Common myeloid progenitor, CD34-positive (primary cell): ENCODE results near the gene SORCS1.

Experiments used
- CTCF ChIA-PET: fragments of 350-600 bp; sonication (Branson Sonifier 250); formaldehyde crosslinking; loops from one replicate; lab custom pipeline; 2021; ENCODE audit warnings: antibody characterized with exemption; lab: Charles Lee
- POLR2A ChIA-PET: fragments of 350-600 bp; sonication (Branson Sonifier 250); formaldehyde crosslinking; loops from one replicate; lab custom pipeline; 2021; ENCODE audit warnings: antibody characterized with exemption; lab: Charles Lee
- DNase-seq, 3 donors: peaks; one replicate each; pipeline versions ENCODE4 v3.0.0 to v3.0.0-alpha.2; 2013
- H3K27ac ChIP-seq, 2 experiments: 1 replicate in 1 of 2; 2 replicates in 1 of 2; pipeline ENCODE4 v1.7.0; 2013; ENCODE audit warnings: inconsistent platforms in 2 of 2, low read length in 2 of 2, mild to moderate bottlenecking in 2 of 2, low read depth in 1 of 2, moderate library complexity in 1 of 2; ENCODE audit not compliant: severe bottlenecking in 2 of 2, insufficient read depth in 1 of 2, poor library complexity in 1 of 2
- H3K27me3 ChIP-seq, 5 experiments: replicated peaks in 2 of 5; 1 replicate in 3 of 5; 2 replicates in 2 of 5; pipeline versions ENCODE4 v1.6.1 to v1.7.0; 2013; ENCODE audit warnings: low read length in 4 of 5, mild to moderate bottlenecking in 2 of 5, moderate library complexity in 2 of 5, inconsistent platforms in 1 of 5; ENCODE audit not compliant: insufficient read depth in 5 of 5, control insufficient read depth in 4 of 5
- H3K36me3 ChIP-seq, 4 experiments: 1 replicate in 2 of 4; 2 replicates in 2 of 4; pipeline versions ENCODE4 v1.6.1 to v1.7.0; 2013; ENCODE audit warnings: low read length in 3 of 4, control low read depth in 1 of 4, mild to moderate bottlenecking in 1 of 4; ENCODE audit not compliant: control insufficient read depth in 4 of 4, insufficient read depth in 4 of 4
- H3K4me1 ChIP-seq, 4 experiments: 1 replicate in 3 of 4; 2 replicates in 1 of 4; pipeline versions ENCODE4 v1.6.1 to v1.7.1; 2013; ENCODE audit warnings: low read length in 3 of 4, mild to moderate bottlenecking in 3 of 4, control low read depth in 1 of 4, inconsistent platforms in 1 of 4, moderate library complexity in 1 of 4; ENCODE audit not compliant: control insufficient read depth in 4 of 4, insufficient read depth in 4 of 4; ENCODE audit errors: control extremely low read depth in 1 of 4
- H3K4me3 ChIP-seq, 7 experiments: 1 replicate in 4 of 7; 2 replicates in 3 of 7; pipeline versions ENCODE4 v1.5.1 to v1.7.0; 2013; ENCODE audit warnings: mild to moderate bottlenecking in 7 of 7, low read length in 6 of 7, moderate library complexity in 6 of 7, inconsistent platforms in 2 of 7, low read depth in 2 of 7, control low read depth in 1 of 7; ENCODE audit not compliant: insufficient read depth in 4 of 7, control insufficient read depth in 1 of 7; ENCODE audit errors: extremely low read depth in 1 of 7
- H3K9me3 ChIP-seq, 5 experiments: 1 replicate in 4 of 5; 2 replicates in 1 of 5; pipeline versions ENCODE4 v1.6.1 to v1.7.1; 2013; ENCODE audit warnings: low read length in 4 of 5, mild to moderate bottlenecking in 2 of 5, inconsistent platforms in 1 of 5, low read depth in 1 of 5, moderate library complexity in 1 of 5; ENCODE audit not compliant: control insufficient read depth in 4 of 5, insufficient read depth in 2 of 5; ENCODE audit errors: control extremely low read depth in 1 of 5
- WGBS: methylation state at CpG from one replicate; pipeline ENCODE4 v1.1.5; 2013; ENCODE audit not compliant: insufficient coverage; 5-methylcytosine and 5-hydroxymethylcytosine counted together

SORCS1 gene

GRCh38 chr10:106920538-106920937 is 244.0 kb downstream of the SORCS1 start:
- Histone ChIP-seq H3K9me3 (no peaks in the 10 kb centered on the region), H3K27me3 (peaks cover 0 to 13% (median 0%) of the 10 kb centered on the region in 5 experiments), H3K27ac (no peak overlapping the region), H3K36me3 (no peaks in the 10 kb centered on the region), H3K4me1 (no peaks in the 10 kb centered on the region), H3K4me3 (no peak overlapping the region)
- CTCF ChIA-PET: no interaction called here
- DNase-seq: no peak
- 96% methylated on average over 3 of the region's 4 CpGs for WGBS
- POLR2A ChIA-PET: interaction anchor here (1.2 kb wide), 1 partner anchor 12 kb away, joined by 5 read pairs; no protein-coding TSS in a partner anchor

GRCh38 chr10:106919871-106920282 is 244.6 kb downstream of the SORCS1 start:
- Histone ChIP-seq H3K27ac (no peak overlapping the region), H3K4me3 (no peak overlapping the region), H3K36me3 (no peaks in the 10 kb centered on the region), H3K4me1 (no peaks in the 10 kb centered on the region), H3K9me3 (no peaks in the 10 kb centered on the region), H3K27me3 (peaks cover 0 to 14% (median 0%) of the 10 kb centered on the region in 5 experiments)
- POLR2A ChIA-PET: no interaction called here
- no peak for DNase-seq
- 100% methylated on average over 1 of the region's 3 CpGs for WGBS
- CTCF ChIA-PET: no interaction called here

- no peak for DNase-seq
- 69% methylated on average over 4 of the region's 4 CpGs for WGBS
- POLR2A ChIA-PET: no interaction called here
Measured at GRCh38 chr10:106917452-106918055, 247.0 kb downstream of the SORCS1 start.

GRCh38 chr10:106914016-106914415 is 250.5 kb downstream of the SORCS1 start:
- Histone ChIP-seq H3K27ac (no peak overlapping the region), H3K27me3 (peaks cover 0 to 28% (median 5%) of the 10 kb centered on the region in 5 experiments), H3K4me1 (no peaks in the 10 kb centered on the region), H3K4me3 (no peak overlapping the region), H3K9me3 (no peaks in the 10 kb centered on the region), H3K36me3 (no peaks in the 10 kb centered on the region)
- 100% methylated on average over 2 of the region's 3 CpGs for WGBS
- DNase-seq: no peak
- CTCF ChIA-PET: interaction anchor here (1.2 kb wide), 1 partner anchor 22 kb away, joined by 3 read pairs; no protein-coding TSS in a partner anchor
- POLR2A ChIA-PET: no interaction called here

More at GRCh38 chr10:106917452-106918055, 247.0 kb downstream of the SORCS1 start:
- Histone ChIP-seq H3K9me3 (no peaks in the 10 kb centered on the region), H3K4me1 (no peaks in the 10 kb centered on the region), H3K4me3 (no peak overlapping the region), H3K36me3 (no peaks in the 10 kb centered on the region), H3K27me3 (peaks cover 0 to 21% (median 3%) of the 10 kb centered on the region in 5 experiments), H3K27ac (no peak overlapping the region)
- CTCF ChIA-PET: no interaction called here

- Histone ChIP-seq H3K36me3 (no peaks in the 10 kb centered on the region), H3K4me3 (no peak overlapping the region), H3K27me3 (peaks cover 0 to 24% (median 8%) of the 10 kb centered on the region in 5 experiments), H3K4me1 (no peaks in the 10 kb centered on the region), H3K9me3 (no peaks in the 10 kb centered on the region), H3K27ac (no peak overlapping the region)
- no peak for DNase-seq
- 92% methylated on average over 2 of the region's 4 CpGs for WGBS
- ChIA-PET CTCF (interaction anchor here (1.2 kb wide), 1 partner anchor 23 kb away, joined by 3 read pairs; no protein-coding TSS in a partner anchor), POLR2A (no interaction called here)
Measured at GRCh38 chr10:106913348-106913747, 251.2 kb downstream of the SORCS1 start.

GRCh38 chr10:106911096-106911495 is 253.4 kb downstream of the SORCS1 start:
- no peaks in the 10 kb centered on the region for H3K4me1 ChIP-seq
- 100% methylated on average over 2 of the region's 3 CpGs for WGBS
- H3K4me3 ChIP-seq: no peak overlapping the region
- peaks cover 0 to 28% (median 9%) of the 10 kb centered on the region in 5 experiments for H3K27me3 ChIP-seq
- ChIA-PET POLR2A (no interaction called here), CTCF (no interaction called here)
- no peaks in the 10 kb centered on the region for H3K9me3 ChIP-seq
- no peaks in the 10 kb centered on the region for H3K36me3 ChIP-seq
- no peak for DNase-seq
- H3K27ac ChIP-seq: no peak overlapping the region

GRCh38 chr10:106910666-106911065 is 253.8 kb downstream of the SORCS1 start:
- POLR2A ChIA-PET: no interaction called here
- no peak for DNase-seq
- CTCF ChIA-PET: no interaction called here
- Histone ChIP-seq H3K27ac (no peak overlapping the region), H3K36me3 (no peaks in the 10 kb centered on the region), H3K9me3 (no peaks in the 10 kb centered on the region), H3K27me3 (peaks cover 0 to 28% (median 9%) of the 10 kb centered on the region in 5 experiments), H3K4me1 (no peaks in the 10 kb centered on the region), H3K4me3 (no peak overlapping the region)
- WGBS: no CpG with 5 or more reads among the region's 4 CpGs
